HG03159 (cell line): ENCODE results near the gene UPK1A.

Experiments used
- ATAC-seq: cut with Tn5 transposase; IDR thresholded peaks from one replicate; pipeline ENCODE4 v1.9.1; 2021; ENCODE audit warnings: mild to moderate bottlenecking, moderate library complexity; ENCODE audit not compliant: unreplicated experiment

The UPK1A gene

DNA sequence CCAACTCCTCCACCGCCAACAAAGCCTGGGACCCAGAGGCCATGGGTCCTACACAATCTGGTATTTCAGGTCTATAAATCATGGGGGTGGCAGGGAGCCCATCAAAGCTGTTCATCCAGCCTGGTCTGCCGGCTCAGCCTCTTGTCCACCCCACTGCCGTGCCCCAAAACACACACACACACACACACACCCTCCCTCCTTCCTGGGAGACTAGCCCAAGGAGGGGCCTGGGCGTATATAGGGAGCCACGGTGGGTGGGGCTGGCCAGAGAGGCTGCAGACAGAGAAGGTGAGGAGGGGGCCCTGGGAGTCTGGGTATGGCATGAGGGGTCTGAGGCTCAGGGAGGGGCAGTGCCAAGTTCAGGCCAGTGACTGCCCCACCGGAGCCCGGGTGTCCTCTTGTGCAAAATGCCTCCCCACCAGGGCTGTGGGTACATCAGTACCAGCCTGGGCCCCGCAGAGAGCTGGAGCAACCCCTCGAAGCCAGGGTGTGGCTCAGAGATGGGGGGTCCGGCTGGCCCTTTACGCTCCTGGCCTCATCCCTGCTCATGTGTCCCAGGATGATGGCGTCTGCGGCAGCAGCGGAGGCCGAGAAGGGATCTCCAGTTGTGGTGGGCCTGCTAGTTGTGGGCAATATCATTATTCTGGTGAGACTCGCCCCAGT is at the start of gene UPK1A:
UPK1A (plus strand) TSS at position 267 of the 663 bp plus-strand sequence; CDS start at position 563, 296 bp downstream.
- no peak for ATAC-seq

DNA sequence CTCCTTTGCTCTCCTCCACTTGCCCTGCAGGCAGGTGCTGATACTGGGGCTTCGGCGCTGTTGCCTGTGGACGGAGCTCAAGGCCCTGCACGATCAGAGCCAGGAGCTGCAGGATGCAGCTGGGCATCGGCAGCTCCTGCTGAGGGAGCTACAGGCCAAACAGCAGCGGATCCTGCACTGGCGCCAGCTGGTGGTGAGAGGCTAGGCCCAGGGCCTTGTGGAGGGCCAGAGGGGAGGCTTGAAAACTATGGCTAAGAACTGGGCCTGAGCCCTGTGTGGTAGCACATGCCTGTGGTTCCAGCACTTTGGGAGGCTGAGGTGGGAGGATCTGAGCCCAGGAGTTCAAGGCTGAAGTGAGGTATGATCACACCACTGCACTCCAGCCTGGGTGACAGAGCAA is 47.5 kb upstream of the UPK1A start:
- no peak for ATAC-seq

DNA sequence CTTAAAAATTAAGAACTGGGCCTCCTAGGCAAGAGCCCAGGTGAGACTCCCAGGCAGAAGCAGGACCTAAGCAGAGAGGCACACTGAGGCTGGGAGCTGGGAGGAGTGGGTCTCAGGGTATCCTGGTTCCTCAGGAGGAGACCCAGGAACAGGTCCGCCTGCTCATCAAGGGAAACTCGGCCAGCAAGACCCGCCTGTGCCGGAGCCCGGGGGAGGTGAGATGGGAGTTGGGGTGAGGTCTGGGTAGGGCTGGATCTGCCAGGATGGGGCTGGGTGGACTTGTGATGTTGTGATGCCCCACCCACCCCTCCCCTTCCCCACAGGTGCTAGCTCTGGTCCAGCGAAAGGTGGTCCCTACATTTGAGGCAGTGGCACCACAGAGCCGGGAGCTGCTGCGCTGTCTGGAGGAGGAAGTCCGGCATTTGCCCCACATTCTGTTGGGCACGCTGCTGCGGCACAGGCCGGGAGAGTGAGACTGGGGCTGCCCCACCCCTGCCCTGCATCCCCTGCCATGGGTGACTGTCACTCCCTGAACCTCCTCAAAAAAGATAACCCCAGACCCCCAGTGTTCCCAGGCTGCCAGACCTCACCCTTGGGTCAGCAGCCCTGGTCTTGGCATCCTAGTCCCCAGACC is 46.9 kb upstream of the UPK1A start:
- ATAC-seq, result no peak

DNA sequence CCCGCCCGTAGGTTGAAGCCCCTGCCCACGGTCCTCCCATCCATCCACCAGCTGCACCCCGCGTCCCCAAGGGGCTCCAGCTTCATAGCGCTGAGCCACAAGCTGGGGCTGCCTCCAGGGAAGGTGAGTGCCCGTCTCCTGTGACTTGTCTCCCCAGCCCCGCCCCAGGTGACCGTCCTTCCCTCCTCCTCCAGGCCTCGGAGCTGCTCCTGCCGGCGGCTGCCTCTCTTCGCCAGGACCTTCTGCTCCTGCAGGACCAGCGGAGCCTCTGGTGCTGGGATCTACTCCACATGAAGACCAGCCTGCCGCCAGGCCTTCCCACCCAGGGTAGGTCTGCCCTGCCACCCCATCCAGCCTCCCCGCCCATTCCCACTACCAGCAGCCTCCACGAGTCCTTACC is 46.3 kb upstream of the UPK1A start:
- ATAC-seq, result no peak

DNA sequence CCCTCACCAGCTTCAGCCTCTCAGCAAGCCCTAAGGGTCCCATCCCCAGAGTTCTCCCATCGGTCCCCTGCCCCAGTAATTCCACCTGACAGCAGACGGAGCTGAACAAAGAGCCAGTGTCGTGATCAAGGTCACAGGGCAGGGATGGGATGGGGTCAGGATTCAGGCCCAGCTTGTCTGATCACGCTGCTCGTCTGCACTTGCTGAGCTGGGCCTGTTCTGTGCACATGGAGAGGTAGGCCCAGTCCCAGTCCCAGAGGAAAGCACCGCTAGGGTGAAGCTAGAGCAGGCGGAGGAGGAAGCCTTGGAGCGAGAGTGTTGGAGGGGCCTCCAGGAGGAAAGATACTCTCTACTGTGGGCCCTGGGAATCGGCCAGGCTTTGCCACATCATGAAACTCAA is 44.6 kb upstream of the UPK1A start:
- no peak for ATAC-seq

DNA sequence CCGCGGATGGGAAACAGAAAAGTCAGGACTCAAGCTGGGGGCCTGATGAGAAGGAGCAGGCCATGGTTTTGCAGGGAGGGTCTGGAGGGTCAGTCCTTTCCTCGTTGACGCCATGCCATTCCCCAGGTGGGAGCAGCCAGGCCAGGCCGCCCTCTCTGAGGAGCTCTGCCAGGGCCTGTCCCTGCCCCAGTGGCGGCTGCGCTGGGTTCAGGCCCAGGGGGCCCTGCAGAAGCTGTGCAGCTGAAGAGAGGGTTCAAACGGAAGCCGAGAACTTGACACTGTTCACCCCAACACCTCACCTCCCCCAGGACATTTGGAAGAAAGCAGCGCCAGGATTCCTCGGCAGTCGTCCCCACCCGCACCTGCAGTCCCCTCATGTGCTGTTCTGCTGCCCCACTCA is 43.6 kb upstream of the UPK1A start:
- no peak for ATAC-seq

DNA sequence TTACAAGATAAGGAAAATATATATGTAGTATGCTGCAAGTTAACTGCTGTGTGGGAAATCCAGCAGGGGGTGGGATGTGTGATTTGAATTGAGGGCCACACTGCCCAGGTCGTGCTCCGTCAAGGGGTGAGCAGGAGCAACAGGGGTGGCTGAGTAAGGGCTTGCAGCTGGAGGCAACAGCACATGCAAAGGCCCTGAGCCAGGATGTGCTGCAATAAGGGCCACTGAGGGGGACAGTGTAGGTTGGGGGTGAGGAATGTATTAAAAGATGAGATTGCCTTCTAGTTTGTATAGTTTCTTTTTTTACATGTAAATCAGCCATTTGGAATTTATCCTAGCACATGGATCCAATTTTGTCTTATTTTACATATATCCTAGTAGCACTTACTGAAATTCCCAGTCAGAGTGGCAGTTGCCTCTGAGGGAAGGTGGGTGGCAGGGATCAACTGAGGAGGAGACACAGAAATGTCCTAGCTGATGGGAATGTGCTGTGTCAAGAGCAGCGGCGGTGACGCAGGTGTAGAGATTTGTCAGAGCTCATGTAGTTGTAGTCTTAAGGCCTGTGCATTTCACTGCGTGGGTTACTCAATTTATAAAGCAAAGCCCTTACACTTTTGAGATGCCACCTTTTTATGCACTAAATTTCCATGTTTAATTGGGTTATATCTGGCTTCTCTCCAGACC is 42.8 kb upstream of the UPK1A start:
- ATAC-seq, result no peak

DNA sequence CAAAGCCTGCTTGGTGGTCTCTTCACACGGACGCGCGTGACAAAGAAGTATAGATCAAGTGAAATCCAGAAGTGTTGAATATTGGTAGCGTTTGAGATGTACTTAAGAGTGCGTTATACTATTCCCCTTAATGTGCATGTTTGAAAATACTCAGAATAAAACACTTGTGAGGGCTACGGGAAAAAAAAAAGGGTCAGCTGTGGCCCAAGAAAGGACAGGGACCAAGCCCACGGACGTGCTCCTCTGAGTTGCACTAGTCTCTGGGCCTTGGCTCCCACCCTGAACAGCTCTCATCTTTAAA is 38.1 kb upstream of the UPK1A start:
- no peak for ATAC-seq

DNA sequence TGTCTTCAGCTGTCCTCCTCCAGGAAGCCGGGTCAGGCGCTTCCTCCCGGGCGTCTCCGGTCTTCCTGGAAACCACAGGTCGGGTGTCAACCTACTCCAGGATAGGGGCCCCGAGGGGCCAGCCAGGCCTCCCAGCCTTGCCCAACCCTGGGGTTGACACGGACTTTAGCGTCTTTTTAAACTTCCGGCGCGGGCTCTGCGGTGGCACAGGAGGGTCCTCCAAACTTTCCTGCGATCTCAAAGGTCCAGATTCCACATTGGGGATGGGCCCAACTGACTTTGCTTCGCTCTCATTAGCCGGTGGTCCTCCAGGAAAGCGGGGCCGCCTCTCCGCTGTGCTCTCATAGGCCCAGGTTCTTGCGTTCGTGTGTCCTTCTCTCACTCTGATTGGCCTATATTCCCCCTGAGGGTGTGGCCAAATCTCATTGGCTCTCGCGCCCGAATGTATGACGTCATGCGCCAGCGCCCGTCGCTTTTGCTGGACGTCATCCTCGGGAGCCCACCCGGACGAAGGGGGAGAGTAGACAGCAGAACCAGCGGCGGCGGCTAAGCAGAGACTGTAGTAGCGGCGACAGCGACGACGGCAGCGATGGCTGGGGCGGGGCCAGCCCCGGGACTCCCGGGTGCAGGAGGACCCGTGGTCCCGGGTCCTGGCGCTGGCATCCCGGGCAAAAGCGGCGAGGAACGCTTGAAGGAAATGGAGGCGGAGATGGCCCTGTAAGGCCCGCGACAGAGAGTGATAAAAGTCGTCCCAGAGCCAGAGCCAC is 37.6 kb upstream of the UPK1A start, which contains the start of gene RBM42:
RBM42 (plus strand) TSS at position 472 of the 767 bp plus-strand sequence; CDS start at position 590, 118 bp downstream.
- peak; percentile 95 for ATAC-seq

DNA sequence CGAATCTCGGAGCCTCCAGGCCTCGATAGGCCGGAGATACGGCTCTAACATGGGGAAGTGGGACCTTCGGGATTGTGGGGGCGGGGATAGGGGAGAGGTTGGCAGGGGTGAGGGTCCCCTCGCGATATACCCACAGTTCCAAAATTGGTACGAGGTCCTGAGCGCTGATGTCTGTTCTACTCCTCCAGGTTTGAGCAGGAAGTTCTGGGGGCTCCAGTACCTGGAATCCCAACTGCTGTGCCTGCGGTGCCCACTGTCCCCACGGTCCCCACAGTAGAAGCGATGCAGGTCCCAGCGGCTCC is 37.0 kb upstream of the UPK1A start:
- ATAC-seq, result no peak

DNA sequence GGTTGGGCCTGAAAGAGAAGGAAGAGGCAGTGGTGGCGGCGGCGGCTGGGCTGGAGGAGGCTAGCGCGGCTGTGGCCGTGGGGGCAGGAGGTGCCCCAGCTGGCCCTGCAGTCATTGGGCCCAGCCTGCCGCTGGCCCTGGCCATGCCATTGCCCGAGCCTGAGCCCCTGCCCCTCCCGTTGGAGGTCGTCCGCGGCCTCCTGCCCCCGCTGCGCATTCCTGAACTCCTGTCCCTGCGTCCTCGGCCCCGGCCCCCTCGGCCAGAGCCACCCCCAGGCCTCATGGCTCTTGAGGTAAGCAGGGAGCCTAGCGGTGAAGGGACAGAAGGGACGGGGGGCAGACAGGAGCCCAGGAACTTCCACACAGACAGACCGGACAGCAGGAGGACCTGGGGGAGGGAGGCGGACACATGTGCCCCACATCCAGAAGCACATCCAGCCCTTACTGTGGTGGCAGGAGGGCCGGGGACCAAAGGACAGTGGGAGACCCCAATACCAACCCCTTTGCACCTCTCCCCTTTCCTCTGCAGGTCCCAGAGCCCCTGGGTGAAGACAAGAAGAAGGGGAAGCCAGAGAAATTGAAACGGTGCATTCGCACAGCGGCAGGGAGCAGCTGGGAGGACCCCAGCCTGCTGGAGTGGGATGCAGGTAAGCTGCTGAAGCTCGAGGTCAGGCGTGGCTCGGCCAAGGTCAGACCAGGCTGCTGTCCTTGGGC is 32.4 kb upstream of the UPK1A start:
- ATAC-seq, result no peak

DNA sequence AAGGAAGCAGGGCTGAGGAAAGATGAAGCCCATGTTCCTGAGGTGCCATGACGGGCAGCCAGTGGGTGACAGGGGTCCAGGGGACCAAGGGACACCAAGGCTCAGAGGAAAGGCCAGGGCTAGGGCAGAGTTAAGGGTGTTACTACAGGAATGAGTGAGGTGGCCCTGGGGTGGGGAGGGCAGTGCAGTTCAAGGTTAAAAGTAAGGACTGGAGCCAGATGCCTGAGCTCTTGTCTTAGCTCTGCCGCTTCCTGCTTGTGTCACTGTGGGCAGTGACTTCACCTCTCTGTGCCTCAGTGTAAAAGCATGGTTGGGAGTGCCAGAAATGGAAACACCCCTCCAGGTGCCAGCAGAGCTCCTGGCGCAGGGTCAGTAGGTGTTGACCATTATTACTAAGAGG is 29.7 kb upstream of the UPK1A start:
- ATAC-seq, result no peak

DNA sequence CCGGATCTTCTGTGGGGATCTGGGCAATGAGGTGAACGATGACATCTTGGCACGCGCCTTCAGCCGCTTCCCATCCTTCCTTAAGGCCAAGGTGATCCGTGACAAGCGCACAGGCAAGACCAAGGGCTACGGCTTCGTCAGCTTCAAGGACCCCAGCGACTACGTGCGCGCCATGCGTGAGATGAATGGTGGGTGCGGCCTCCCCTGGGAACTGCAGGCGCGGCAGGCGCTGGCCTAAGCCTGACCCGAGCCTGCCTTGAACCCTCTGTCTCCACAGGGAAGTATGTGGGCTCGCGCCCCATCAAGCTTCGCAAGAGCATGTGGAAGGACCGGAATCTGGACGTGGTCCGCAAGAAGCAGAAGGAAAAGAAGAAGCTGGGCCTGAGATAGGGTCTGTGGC is 29.2 kb upstream of the UPK1A start:
- ATAC-seq, result no peak

DNA sequence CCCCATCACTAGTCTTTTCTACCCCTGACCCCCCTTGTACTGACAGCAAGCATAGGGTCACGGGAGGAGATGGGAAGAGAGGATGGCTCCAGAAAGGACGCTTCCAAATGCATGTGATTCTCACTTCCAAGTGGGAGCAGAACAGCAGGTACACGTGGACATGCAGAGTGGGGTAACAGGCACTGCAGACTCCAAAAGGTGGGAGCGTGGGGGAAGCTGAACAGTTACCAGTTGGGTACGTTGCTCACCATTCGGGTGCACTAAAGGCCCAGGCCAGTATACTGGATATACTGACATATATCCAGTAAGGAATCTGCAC is 27.0 kb upstream of the UPK1A start:
- ATAC-seq, result no peak

DNA sequence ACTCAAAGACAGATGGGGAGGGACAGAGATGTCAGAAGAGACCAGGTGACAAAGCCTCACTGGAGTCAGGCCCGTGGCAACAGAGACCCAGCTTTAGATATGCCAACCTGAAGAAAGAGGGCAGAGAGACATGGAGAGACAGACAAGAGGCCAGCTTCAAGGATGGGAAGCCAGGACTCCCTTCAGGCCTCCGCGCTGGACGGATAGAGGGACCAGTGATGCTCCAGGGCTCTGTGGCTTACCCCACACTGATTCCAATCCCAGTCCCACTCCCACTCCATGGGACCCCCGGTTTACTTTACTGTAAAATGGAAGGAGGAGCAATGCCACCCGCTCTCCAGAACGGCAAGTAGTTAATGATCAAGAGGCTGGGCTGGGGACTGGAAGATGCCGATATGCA is 26.5 kb upstream of the UPK1A start:
- no peak for ATAC-seq

DNA sequence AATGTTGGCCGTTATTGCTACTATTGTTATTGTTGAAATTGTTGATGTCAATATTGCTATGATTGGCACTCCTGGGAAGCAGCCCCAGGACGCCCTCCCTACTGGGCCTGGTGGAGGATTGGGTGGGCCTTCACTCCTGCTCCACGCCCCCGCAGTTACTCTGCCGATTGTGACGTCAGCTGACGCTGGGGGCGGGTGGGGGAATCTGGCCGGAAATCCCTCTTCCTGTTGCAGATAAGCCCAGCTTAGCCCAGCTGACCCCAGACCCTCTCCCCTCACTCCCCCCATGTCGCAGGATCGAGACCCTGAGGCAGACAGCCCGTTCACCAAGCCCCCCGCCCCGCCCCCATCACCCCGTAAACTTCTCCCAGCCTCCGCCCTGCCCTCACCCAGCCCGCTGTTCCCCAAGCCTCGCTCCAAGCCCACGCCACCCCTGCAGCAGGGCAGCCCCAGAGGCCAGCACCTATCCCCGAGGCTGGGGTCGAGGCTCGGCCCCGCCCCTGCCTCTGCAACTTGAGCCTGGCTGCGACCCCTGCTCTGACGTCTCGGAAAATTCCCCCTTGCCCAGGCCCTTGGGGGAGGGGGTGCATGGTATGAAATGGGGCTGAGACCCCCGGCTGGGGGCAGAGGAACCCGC is 24.7 kb upstream of the UPK1A start, which contains the start of gene ETV2:
ETV2 (plus strand) TSS at position 231 of the 637 bp plus-strand sequence. CDS start 716 bp downstream, outside the sequence.
- no peak for ATAC-seq

DNA sequence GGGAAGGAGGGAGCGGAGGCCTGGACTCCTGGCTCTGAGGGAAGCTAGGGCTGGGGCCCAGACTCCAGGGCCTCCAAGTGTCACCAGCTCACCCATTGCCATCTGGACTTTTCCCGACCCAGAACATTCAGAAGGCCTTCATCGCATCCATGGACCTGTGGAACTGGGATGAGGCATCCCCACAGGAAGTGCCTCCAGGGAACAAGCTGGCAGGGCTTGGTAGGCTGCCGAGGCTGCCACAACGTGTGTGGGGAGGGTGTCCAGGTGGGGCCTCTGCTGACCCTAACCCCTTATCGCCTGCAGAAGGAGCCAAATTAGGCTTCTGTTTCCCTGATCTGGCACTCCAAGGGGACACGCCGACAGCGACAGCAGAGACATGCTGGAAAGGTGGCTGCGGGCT is 24.0 kb upstream of the UPK1A start:
- ATAC-seq, result no peak

DNA sequence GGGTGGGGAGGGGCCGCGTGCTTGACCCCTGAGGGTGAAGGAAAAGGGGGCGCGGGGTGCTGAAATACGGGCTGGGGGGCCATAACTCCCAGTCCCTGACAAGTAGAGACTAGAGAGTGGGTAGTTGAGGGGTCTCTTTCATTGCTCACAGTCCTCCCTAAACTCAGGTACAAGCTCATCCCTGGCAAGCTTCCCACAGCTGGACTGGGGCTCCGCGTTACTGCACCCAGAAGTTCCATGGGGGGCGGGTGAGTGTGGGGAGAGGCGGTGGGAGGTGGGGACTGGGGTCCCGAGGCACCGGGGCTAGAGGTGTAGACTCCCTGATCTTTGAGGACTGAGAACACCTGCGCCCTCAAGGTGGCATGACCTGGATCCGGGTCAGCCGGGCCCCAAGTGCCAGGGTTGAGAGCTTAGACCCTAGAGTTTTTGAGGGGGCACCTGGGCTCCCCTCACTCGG is 23.5 kb upstream of the UPK1A start:
- ATAC-seq, result no peak

DNA sequence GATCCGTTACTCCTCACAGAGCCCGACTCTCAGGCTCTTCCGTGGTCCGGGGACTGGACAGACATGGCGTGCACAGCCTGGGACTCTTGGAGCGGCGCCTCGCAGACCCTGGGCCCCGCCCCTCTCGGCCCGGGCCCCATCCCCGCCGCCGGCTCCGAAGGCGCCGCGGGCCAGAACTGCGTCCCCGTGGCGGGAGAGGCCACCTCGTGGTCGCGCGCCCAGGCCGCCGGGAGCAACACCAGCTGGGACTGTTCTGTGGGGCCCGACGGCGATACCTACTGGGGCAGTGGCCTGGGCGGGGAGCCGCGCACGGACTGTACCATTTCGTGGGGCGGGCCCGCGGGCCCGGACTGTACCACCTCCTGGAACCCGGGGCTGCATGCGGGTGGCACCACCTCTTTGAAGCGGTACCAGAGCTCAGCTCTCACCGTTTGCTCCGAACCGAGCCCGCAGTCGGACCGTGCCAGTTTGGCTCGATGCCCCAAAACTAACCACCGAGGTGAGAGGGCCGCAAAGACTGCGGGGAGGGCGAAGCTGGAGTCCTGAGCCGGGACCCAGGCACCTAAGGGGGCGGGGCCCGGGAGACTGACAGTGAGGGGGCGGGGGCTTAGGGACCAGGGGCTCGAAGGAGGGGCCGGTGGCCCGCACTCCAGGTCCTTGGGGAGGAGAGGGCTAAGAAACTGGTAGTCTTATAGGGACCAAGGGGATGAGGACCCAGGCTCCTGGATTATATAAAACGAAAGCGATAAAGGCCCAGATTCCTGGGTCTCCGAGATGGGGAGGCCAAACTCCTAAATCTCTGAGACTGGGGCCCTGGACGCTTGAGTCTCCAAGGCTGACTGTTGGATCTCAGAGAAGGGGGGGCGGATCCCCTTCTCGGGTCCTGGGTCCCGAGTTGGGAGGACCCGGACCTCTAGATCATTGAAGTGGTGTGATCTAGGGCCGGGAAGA is 22.8 kb upstream of the UPK1A start:
- peak; percentile 39 for ATAC-seq
